ENCODE data around the gene LOC128125822.

Gene LOC128125822

GRCh38 chr6:63561288-63561687 lies 11.0 kb upstream of the LOC128125822 start:
- H3F3A ChIP-seq (ENCODE audit: insufficient read depth, low read length, poor library complexity, severe bottlenecking): no peaks in the 10 kb centered on the region
- TF ChIP-seq TAF1 (IDR thresholded peaks at IDR 0.05; ENCODE audit: low read depth): no peak
- TF ChIP-seq, protein P1, sequence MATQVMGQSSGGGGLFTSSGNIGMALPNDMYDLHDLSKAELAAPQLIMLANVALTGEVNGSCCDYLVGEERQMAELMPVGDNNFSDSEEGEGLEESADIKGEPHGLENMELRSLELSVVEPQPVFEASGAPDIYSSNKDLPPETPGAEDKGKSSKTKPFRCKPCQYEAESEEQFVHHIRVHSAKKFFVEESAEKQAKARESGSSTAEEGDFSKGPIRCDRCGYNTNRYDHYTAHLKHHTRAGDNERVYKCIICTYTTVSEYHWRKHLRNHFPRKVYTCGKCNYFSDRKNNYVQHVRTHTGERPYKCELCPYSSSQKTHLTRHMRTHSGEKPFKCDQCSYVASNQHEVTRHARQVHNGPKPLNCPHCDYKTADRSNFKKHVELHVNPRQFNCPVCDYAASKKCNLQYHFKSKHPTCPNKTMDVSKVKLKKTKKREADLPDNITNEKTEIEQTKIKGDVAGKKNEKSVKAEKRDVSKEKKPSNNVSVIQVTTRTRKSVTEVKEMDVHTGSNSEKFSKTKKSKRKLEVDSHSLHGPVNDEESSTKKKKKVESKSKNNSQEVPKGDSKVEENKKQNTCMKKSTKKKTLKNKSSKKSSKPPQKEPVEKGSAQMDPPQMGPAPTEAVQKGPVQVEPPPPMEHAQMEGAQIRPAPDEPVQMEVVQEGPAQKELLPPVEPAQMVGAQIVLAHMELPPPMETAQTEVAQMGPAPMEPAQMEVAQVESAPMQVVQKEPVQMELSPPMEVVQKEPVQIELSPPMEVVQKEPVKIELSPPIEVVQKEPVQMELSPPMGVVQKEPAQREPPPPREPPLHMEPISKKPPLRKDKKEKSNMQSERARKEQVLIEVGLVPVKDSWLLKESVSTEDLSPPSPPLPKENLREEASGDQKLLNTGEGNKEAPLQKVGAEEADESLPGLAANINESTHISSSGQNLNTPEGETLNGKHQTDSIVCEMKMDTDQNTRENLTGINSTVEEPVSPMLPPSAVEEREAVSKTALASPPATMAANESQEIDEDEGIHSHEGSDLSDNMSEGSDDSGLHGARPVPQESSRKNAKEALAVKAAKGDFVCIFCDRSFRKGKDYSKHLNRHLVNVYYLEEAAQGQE (IDR thresholded peaks at IDR 0.05; ENCODE audit: borderline replicate concordance): no peak
- no peak for TF ChIP-seq EP300 (conservative IDR thresholded peaks at IDR 0.05; ENCODE audit: poor library complexity, severe bottlenecking)
- TF ChIP-seq MXI1 (conservative IDR thresholded peaks at IDR 0.05; ENCODE audit: poor library complexity, severe bottlenecking): no peak
- TF ChIP-seq, protein P2, sequence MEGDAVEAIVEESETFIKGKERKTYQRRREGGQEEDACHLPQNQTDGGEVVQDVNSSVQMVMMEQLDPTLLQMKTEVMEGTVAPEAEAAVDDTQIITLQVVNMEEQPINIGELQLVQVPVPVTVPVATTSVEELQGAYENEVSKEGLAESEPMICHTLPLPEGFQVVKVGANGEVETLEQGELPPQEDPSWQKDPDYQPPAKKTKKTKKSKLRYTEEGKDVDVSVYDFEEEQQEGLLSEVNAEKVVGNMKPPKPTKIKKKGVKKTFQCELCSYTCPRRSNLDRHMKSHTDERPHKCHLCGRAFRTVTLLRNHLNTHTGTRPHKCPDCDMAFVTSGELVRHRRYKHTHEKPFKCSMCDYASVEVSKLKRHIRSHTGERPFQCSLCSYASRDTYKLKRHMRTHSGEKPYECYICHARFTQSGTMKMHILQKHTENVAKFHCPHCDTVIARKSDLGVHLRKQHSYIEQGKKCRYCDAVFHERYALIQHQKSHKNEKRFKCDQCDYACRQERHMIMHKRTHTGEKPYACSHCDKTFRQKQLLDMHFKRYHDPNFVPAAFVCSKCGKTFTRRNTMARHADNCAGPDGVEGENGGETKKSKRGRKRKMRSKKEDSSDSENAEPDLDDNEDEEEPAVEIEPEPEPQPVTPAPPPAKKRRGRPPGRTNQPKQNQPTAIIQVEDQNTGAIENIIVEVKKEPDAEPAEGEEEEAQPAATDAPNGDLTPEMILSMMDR (IDR thresholded peaks at IDR 0.05; ENCODE audit: poor library complexity, severe bottlenecking): no peak
- TF ChIP-seq EZH2 (IDR thresholded peaks at IDR 0.05; ENCODE audit: borderline replicate concordance, insufficient read depth, low read length, poor library complexity, severe bottlenecking): no peak
- TF ChIP-seq RAD21 (conservative IDR thresholded peaks at IDR 0.05): no peak
- TF ChIP-seq POLR2AphosphoS5 (IDR thresholded peaks at IDR 0.05): no peak
- TF ChIP-seq SMC3 (conservative IDR thresholded peaks at IDR 0.05; ENCODE audit: poor library complexity): no peak
- H3K9me2 ChIP-seq (ENCODE audit: insufficient read depth, low read length): no peaks in the 10 kb centered on the region
- H3K79me2 ChIP-seq (replicated peaks; ENCODE audit: insufficient read depth, low read length): no peaks in the 10 kb centered on the region
- H3K4me2 ChIP-seq (ENCODE audit: low read length): no peak overlapping the region
- no peaks in the 10 kb centered on the region for H4K20me1 ChIP-seq (ENCODE audit: insufficient read depth)
- H3K9me3 ChIP-seq (ENCODE audit: low read length): no peaks in the 10 kb centered on the region
- H2AFZ ChIP-seq (ENCODE audit: low read depth, low read length): no peak overlapping the region
- no peaks in the 10 kb centered on the region for H3K36me3 ChIP-seq (ENCODE audit: insufficient read depth, low read length)
- no peak overlapping the region for H3K27ac ChIP-seq (ENCODE audit: low read length)
- no peak overlapping the region for H3K4me3 ChIP-seq (ENCODE audit: low read length)
- no peaks in the 10 kb centered on the region for H3K27me3 ChIP-seq (ENCODE audit: insufficient read depth, low read depth, low read length)
- no peak overlapping the region for H3K9ac ChIP-seq (ENCODE audit: low read length)

DNA sequence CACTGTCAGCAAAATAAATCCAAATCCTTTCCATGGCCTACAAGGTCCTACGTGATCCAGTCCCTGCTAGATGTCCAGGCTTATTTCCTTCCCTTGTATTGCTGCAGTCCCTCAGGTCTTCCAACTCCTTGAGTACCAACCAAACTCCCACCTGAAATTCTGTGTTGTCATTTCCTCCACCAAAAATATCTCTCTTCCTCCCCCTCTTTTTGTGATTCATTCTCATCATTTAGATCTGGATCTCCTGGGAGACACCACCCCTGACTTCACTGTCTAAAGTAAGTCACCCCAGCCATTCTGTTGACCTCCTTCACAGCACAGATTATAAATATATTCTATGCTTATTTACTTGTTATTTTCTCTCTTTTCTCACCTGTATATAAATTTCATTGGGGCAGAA lies 9.0 kb upstream of the LOC128125822 start:
- no peak overlapping the region for H3K4me2 ChIP-seq (ENCODE audit: low read length)
- H3K9ac ChIP-seq (ENCODE audit: low read length): no peak overlapping the region
- H3K79me2 ChIP-seq (replicated peaks; ENCODE audit: insufficient read depth, low read length): no peaks in the 10 kb centered on the region
- no peaks in the 10 kb centered on the region for H4K20me1 ChIP-seq (ENCODE audit: insufficient read depth)
- no peaks in the 10 kb centered on the region for H3K9me3 ChIP-seq (ENCODE audit: low read length)
- H3K36me3 ChIP-seq (ENCODE audit: insufficient read depth, low read length): no peaks in the 10 kb centered on the region
- no peaks in the 10 kb centered on the region for H3F3A ChIP-seq (ENCODE audit: insufficient read depth, low read length, poor library complexity, severe bottlenecking)
- H3K4me3 ChIP-seq (ENCODE audit: low read length): no peak overlapping the region
- H2AFZ ChIP-seq (ENCODE audit: low read depth, low read length): no peak overlapping the region
- no peaks in the 10 kb centered on the region for H3K27me3 ChIP-seq (ENCODE audit: insufficient read depth, low read depth, low read length)
- no peak overlapping the region for H3K27ac ChIP-seq (ENCODE audit: low read length)
- TF ChIP-seq, protein P1 (IDR thresholded peaks at IDR 0.05; ENCODE audit: borderline replicate concordance): no peak
- TF ChIP-seq POLR2AphosphoS5 (IDR thresholded peaks at IDR 0.05) (no peak), RAD21 (conservative IDR thresholded peaks at IDR 0.05) (no peak), MXI1 (conservative IDR thresholded peaks at IDR 0.05; ENCODE audit: poor library complexity, severe bottlenecking) (no peak), EP300 (conservative IDR thresholded peaks at IDR 0.05; ENCODE audit: poor library complexity, severe bottlenecking) (no peak)
- no peaks in the 10 kb centered on the region for H3K9me2 ChIP-seq (ENCODE audit: insufficient read depth, low read length)

Data from neural cell (in vitro differentiated cells).